TTC549 (cell line): ENCODE data around the gene PLB1.

Experiments
- FAIRE-seq: peaks from 2 replicates; lab custom pipeline; 2012; peaks lifted over from hg19 to GRCh38; lab: Jason Lieb, UNC

Gene PLB1

DNA sequence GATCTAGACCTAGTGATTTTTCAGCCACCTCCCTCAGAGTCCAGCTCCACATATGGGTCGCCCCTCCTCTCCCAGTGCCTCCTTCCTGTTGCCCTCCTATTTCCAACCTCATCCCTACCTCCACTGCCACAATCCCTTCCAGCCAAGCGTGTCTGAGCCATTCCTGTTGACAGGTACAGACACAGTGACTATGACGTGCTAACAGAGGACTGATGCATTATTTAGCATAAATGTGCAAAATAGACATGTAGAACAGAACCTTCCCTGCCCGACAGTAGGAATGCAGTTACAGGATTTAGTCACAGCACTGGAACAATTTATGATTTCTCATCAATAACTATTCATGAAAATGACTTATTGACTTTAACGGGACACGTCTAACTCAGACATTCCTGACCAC lies 171.4 kb downstream of the PLB1 start:
- no peak for FAIRE-seq

GRCh38 chr2:28668106-28668814 lies 172.4 kb downstream of the PLB1 start:
- FAIRE-seq: no peak

DNA sequence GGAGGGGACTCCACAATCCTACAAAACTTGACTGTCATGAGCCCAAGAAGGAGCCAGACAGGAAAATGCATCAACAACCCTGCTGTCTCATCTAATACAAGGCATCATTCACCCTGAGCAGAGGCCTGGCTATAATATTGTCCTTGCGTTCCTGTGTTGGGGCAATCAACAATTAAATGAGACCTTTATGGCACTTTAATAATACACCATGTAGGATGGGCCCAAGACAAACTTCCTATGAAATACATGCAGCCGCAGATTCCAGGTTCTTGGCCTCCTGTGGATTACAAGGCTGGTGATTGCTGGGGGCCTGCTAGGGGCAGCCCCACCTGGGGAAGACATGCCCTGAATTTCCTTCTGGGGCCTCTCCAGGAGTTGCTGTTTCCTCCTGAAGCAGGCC lies 173.0 kb downstream of the PLB1 start:
- FAIRE-seq: no peak

DNA sequence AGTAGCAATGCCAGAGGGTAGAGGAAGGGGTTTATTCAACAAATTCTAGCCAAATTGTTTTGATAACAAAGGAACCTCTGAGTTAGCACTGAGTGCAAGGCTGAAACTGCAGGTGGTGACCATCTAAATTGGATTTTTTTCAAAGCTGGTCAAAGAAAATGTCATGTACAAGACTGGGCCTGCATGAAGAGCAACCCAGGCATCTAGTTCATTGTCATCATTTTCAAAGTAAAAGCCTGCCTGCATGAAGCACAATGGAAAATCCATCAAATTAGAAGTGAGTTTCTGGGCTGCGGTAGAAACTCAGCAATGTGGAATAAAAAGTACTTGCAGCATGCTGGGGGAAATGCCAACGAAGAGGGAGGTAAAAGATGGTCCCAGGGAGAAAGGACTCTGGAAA lies 175.0 kb downstream of the PLB1 start:
- no peak for FAIRE-seq

DNA sequence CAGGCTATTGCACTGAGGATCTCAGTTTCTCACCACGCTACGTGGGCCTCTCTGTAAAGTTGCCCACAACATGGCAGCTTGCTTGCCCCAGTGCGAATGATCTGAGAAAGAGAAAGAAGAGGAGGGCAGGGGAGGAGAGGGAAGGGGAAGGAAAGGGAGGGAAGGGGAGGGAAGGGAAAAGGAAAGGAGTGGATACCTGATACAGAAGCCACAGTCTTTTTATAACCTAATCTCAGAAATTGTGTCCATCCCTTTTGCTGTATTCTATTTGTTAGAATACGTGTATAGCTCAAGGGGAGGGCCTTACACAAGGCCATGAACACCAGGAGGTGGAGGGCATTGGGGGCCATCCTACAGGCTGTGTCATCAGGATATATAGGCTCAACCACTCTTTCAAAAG lies 177.5 kb downstream of the PLB1 start:
- FAIRE-seq: no peak

DNA sequence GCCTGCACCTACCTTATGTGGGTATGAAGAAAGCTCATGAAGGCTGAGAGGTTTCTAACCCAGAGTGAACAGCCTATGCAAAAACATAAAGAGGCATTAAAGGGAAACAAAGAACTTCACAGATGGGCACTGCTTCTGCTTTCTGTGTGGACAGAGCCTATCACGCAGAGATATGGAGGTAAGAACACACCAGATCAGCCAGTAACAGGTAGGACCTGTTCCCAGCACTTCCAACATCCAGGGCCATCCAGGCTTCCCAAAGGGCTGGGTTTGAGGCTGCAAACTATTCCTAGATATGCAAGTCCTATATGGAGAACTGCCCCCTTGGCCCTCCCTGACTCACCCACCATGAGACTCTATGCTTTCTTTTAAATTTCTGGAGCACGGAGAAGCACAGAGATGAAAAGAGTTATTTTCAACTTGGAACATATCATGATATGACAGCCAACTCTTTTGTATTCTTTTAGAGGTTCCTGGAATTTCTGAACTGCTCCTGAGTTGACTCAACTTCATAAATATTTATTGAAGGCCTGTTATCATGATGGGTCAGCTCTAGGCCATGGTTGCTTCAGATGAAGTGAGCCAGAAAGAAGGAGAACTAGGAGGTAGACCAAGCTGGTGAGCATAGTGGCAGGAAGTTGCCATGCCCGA lies 178.3 kb downstream of the PLB1 start:
- FAIRE-seq: no peak

DNA sequence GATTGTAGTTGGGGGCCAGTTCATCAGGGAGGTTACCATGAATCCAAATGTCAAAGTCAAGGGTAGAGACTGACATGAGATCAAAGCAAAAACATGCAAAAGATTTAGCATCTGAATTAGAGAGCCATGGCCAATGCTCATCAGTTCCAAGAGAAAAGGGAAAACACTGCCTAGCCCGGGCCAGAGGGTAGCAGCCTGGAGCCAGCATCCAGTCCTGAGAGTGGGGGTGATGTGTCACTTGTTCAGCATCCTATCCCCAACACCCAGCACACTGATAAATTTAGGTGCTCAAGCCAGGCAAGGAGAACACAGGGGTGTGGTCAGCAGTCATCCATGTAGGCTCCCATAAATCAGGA lies 178.8 kb downstream of the PLB1 start:
- FAIRE-seq: no peak

- FAIRE-seq: no peak
Observed at GRCh38 chr2:28676152-28676835, 180.4 kb downstream of the PLB1 start.

DNA sequence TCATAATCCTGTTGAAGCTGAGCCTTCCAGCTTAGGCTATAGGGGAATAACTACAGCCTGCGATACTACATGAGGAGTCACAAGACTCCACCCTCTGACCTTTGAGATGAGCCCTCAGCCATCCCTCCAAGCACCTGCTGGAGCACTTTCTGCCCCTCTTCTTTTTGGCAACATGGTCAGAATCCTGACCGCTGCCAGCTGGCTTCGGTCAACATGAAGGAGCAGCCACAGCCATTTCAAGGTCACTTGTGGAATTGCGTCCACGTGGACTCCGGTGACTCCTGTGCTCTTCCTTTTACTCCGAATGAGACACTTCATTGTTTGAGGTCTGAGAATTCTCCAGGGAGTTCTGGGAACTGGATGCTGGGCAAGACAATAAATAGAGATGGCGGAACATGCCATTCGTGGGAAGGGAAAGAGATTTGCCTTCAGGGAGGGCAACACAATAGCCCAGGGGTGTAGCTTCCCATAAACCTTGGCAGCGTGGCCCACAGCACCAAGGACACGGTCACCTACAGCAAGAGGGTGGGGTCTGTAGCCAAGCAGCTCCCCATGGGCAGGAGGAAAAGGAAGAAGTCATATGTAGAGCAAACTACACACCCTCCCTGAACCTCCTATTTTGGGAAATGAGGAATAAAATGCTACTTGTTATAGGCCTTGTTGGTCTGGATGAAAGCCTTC lies 182.5 kb downstream of the PLB1 start:
- no peak for FAIRE-seq

GRCh38 chr2:28678944-28679343 lies 183.1 kb downstream of the PLB1 start:
- FAIRE-seq: no peak

DNA sequence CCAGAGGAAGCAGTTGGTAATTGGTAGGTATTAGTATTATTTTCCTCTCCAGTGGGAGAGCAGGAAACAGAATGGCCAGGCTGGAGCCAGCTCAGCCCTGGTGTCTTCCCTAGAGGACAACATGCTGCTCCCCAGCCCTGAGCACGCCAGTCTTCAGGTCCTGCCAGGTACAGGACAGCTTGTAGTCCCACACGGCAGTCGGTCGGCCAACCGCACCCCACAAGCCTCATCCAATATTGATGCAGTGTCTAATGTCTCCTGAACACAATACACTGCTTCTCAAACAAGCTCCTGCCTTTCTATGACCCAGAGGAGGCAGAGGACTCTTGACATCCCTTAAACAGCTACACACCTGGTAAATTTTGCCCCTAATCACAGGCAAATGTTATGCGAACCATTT lies 184.8 kb downstream of the PLB1 start:
- no peak for FAIRE-seq

DNA sequence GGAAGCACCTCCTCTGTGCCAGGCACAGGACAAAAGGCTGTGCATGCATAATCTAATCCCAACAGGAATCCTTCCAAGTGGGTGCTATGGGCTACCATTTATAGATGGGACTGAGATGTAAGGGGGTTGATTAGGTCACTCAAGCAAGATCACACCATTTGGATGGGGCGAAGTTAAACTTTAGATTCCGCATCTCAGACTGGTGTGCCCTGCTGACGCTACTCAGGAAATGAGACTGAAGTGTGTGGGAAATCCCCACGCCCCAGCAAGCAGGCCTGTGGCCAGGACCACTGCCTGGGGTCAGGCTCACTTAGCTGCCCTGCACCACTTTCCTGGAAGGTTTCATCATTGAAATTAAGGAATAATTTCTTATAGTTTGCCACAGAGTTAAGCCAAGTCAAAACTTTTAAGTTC lies 185.3 kb downstream of the PLB1 start:
- FAIRE-seq: no peak

GRCh38 chr2:28681606-28682005 lies 185.7 kb downstream of the PLB1 start:
- no peak for FAIRE-seq

GRCh38 chr2:28683100-28683706 lies 187.3 kb downstream of the PLB1 start:
- FAIRE-seq: no peak

GRCh38 chr2:28684142-28684858 lies 188.4 kb downstream of the PLB1 start:
- FAIRE-seq: no peak

GRCh38 chr2:28687171-28687570 lies 191.3 kb downstream of the PLB1 start:
- no peak for FAIRE-seq

GRCh38 chr2:28687640-28688385 lies 192.0 kb downstream of the PLB1 start:
- FAIRE-seq: no peak

DNA sequence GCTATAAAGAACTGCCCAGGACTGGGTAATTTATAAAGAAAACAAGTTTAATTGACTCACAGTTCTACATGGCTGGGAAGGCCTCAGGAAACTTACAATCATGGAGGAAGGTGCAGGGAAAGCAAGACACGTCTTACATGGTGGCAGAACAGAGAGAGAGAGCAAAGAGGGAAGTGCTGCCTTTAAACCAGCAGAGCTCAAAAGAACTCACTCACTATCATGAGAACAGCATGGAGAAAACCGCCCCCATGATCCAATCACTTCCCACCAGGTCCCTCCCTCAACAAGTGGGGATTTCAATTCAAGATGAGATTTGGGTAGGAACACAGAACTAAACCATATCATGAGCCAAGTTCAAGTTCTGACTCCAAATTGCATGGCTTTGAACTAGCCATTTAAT lies 193.0 kb downstream of the PLB1 start:
- no peak for FAIRE-seq

GRCh38 chr2:28689771-28690170 lies 193.9 kb downstream of the PLB1 start:
- FAIRE-seq: no peak

DNA sequence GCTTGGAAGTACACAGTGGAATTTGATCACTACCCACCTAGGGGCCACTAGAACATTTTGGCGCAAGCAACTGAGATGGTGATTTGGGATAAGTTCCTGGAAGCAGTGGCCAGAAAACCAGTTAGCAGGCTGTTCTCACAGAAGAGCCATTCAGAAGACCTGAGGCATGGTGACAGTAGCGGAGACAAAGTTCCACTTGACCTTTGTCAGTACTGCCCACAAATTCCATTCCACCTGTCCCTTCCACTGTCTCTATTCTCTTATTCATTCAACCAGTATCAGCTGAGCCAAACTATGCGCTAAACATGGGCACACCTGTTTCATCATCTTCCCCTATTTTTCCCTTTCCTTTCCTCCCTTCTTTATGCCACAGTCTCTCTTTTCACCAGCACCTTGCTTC lies 196.6 kb downstream of the PLB1 start:
- no peak for FAIRE-seq

GRCh38 chr2:28693223-28693622 lies 197.4 kb downstream of the PLB1 start:
- no peak for FAIRE-seq
